K562 (cell line): ENCODE data around the gene OGT. TPM values are rescaled to one million over a fixed set of nuclear protein-coding genes. Genes with fewer than 3 reads are reported as not detected.

ENCODE experiments used
- ATF7 ChIP-seq: fragments of 450-650 bp; IDR thresholded peaks from 2 replicates; pipeline ENCODE4 v1.7.1; 2014; ENCODE audit warnings: mild to moderate bottlenecking, moderate library complexity
- CREB1 ChIP-seq, 2 experiments: sonication (generic) in 1 of 2; formaldehyde crosslinking in 1 of 2; IDR thresholded peaks; 2 replicates each; pipeline versions ENCODE4 v1.6.1 to v1.8.0; 2012 to 2022; ENCODE audit warnings: inconsistent platforms in 1 of 2, mild to moderate bottlenecking in 1 of 2, missing genetic modification reagents in 1 of 2, moderate library complexity in 1 of 2
- CREM ChIP-seq: IDR thresholded peaks from 2 replicates; pipeline ENCODE4 v1.6.1; 2014; ENCODE audit warnings: antibody characterized with exemption, low read depth
- ESRRA ChIP-seq: fragments of 450-650 bp; IDR thresholded peaks from 2 replicates; pipeline ENCODE4 v1.6.1; 2014; ENCODE audit warnings: low read depth, mild to moderate bottlenecking, moderate library complexity, borderline replicate concordance
- GATA2 ChIP-seq: sonication (generic); formaldehyde crosslinking; IDR thresholded peaks from 2 replicates; pipeline ENCODE4 v1.4.0; 2020; ENCODE audit warnings: mild to moderate bottlenecking, missing genetic modification reagents
- HNRNPLL ChIP-seq: fragments of 200-400 bp; formaldehyde crosslinking; IDR thresholded peaks from 2 replicates; pipeline ENCODE4 v1.6.1; 2017; ENCODE audit warnings: low read length, low read depth, mild to moderate bottlenecking; ENCODE audit not compliant: poor library complexity, severe bottlenecking
- L3MBTL2 ChIP-seq: fragments of 450-650 bp; IDR thresholded peaks from 2 replicates; pipeline ENCODE4 v1.6.1; 2016; ENCODE audit warnings: mild to moderate bottlenecking, moderate library complexity
- REST ChIP-seq, 2 experiments: fragments of 450-650 bp; formaldehyde crosslinking in 1 of 2; IDR thresholded peaks; 2 replicates each; pipeline versions ENCODE4 v1.4.0 to v1.6.1; 2014 to 2020; ENCODE audit warnings: mild to moderate bottlenecking in 2 of 2, borderline replicate concordance in 1 of 2, low read depth in 1 of 2
- SAFB2 ChIP-seq: fragments of 200-400 bp; formaldehyde crosslinking; IDR thresholded peaks from 2 replicates; pipeline ENCODE4 v1.6.1; 2018; ENCODE audit warnings: borderline replicate concordance, low read length, low read depth, moderate library complexity; ENCODE audit not compliant: severe bottlenecking
- SOX6 ChIP-seq: fragments of 450-650 bp; IDR thresholded peaks from 2 replicates; pipeline ENCODE4 v1.6.1; 2014; ENCODE audit warnings: mild to moderate bottlenecking
- TEAD4 ChIP-seq, 2 experiments: sonication (generic) in 1 of 2; formaldehyde crosslinking in 1 of 2; IDR thresholded peaks; 2 replicates each; pipeline versions ENCODE4 v1.6.1 to v1.8.0; 2012 to 2022; ENCODE audit warnings: borderline replicate concordance in 1 of 2, inconsistent platforms in 1 of 2, low read length in 1 of 2, mild to moderate bottlenecking in 1 of 2, missing genetic modification reagents in 1 of 2
- U2AF2 ChIP-seq: fragments of 200-400 bp; formaldehyde crosslinking; optimal IDR thresholded peaks from 2 replicates; pipeline ENCODE3; 2017; ENCODE audit warnings: low read depth, mild to moderate bottlenecking, low read length
- YY1 ChIP-seq, 3 experiments: IDR thresholded peaks; 2 replicates each; pipeline ENCODE4 v1.6.1; 2011; ENCODE audit warnings: low read length in 2 of 3, mild to moderate bottlenecking in 2 of 3, moderate library complexity in 2 of 3, borderline replicate concordance in 1 of 3, control low read depth in 1 of 3, low read depth in 1 of 3; ENCODE audit not compliant: insufficient read depth in 3 of 3, insufficient replicate concordance in 2 of 3, control insufficient read depth in 1 of 3, insufficient read length in 1 of 3; ENCODE audit errors: extremely low read depth in 1 of 3
- ZBTB33 ChIP-seq: sonication (generic); formaldehyde crosslinking; IDR thresholded peaks from 2 replicates; pipeline ENCODE4 v1.8.1; 2023; ENCODE audit warnings: mild to moderate bottlenecking, missing genetic modification reagents
- ZKSCAN8 ChIP-seq: fragments of 200-800 bp; sonication (Bioruptor generic); IDR thresholded peaks from 2 replicates; pipeline ENCODE4 v1.6.1; 2016; ENCODE audit warnings: missing genetic modification characterization, missing compliant biosample characterization
- polyA plus RNA-seq, 8 experiments: library from polyadenylated mRNA; depleted of rRNA in 4 of 8; stranded (reverse) in 5 of 8; unstranded in 3 of 8; fragments of >200 nt; fragmentation: Nextera tagmentation in 2 of 8; fragmentation: Illumina TruSeq in 1 of 8; extraction: Ambion mirVana in 2 of 8; extraction: Trizol in 1 of 8; gene quantifications; 2 replicates each; pipeline versions ENCODE4 v1.2.1 to v1.2.3, GENCODE V29; 2011 to 2014; ENCODE audit warnings: inconsistent platforms in 1 of 8, missing spikeins in 1 of 8
- total RNA-seq, 7 experiments: library from RNA; depleted of rRNA in 6 of 7; stranded (reverse); fragments of >200 nt in 6 of 7; fragmentation: Illumina TruSeq in 2 of 7; extraction: Trizol in 2 of 7; gene quantifications; 2 replicates each; pipeline versions ENCODE4 v1.2.1 to v1.2.3, GENCODE V29; 2011 to 2021; ENCODE audit warnings: low replicate concordance in 1 of 7

OGT gene
- total and polyA plus RNA-seq, 9 of the 15 experiments (the other 6 are each of a cell fraction or from before 2014, with no cell fraction given), result 38.9 to 347 (median 117) TPM

GRCh38 chrX:71532078-71532752 lies 689 bp upstream of the OGT start (continued):
- TF ChIP-seq U2AF2 (no peak), SOX6 (0 out of 2 replicates have a peak, but pooled peaks have one; percentile 44), L3MBTL2 (peak; percentile 12; the same call in 1 of the 2 replicates), ZKSCAN8 (CRISPR knock-in tag) (0 out of 2 replicates have a peak, but pooled peaks have one; percentile 18), CREB1 (IDR thresholded peaks at IDR 0.05) (peak; percentile 29; the same call in 1 of the 2 replicates), CREB1 (CRISPR knock-in tag; IDR thresholded peaks at IDR 0.05) (no peak), YY1 (IDR thresholded peaks at IDR 0.05; ENCODE audit: borderline replicate concordance in 1 of 3, control insufficient read depth in 1 of 3, extremely low read depth in 1 of 3, insufficient read depth in 3 of 3, insufficient read length in 1 of 3, insufficient replicate concordance in 2 of 3, low read depth in 1 of 3, low read length in 2 of 3) (peak in 1 of 3 experiments; percentile 53), ATF7 (0 out of 2 replicates have a peak, but pooled peaks have one; percentile 11), TEAD4 (IDR thresholded peaks at IDR 0.05; ENCODE audit: low read length) (peak; percentile 38; the same call in 1 of the 2 replicates), TEAD4 (CRISPR knock-in tag; IDR thresholded peaks at IDR 0.05; ENCODE audit: borderline replicate concordance) (no peak), ZBTB33 (CRISPR knock-in tag) (no peak), CREM (peak; percentile 79), REST (IDR thresholded peaks at IDR 0.05; ENCODE audit: borderline replicate concordance) (no peak), REST (CRISPR knock-in tag; IDR thresholded peaks at IDR 0.05; ENCODE audit: low read depth) (no peak), HNRNPLL (no peak), ESRRA (0 out of 2 replicates have a peak, but pooled peaks have one; percentile 28), SAFB2 (no peak), GATA2 (CRISPR knock-in tag) (0 out of 2 replicates have a peak, but pooled peaks have one; percentile 42)
